H1 (cell line): ENCODE measurements around the gene NGEF. TPM values are rescaled to one million over a fixed set of nuclear protein-coding genes. Genes with fewer than 3 reads are reported as not detected.
"Not testable (repeated sequence)": the region's sequence is repeated elsewhere in the genome, so short reads cannot be mapped to it uniquely, and the experiment has no call there.

ENCODE experiments used
- CTCF ChIA-PET: fragments of 300-600 bp; sonication (Branson Sonifier 250); formaldehyde crosslinking; loops from one replicate; lab custom pipeline; 2021; ENCODE audit not compliant: partially characterized antibody; lab: Charles Lee
- POLR2A ChIA-PET: fragments of 300-600 bp; sonication (Branson Sonifier 250); formaldehyde crosslinking; loops from one replicate; lab custom pipeline; 2021; ENCODE audit warnings: inconsistent platforms; ENCODE audit not compliant: partially characterized antibody; lab: Charles Lee
- DNase-seq, 2 experiments: peaks; one replicate each; pipeline versions ENCODE4 v3.0.0 to v3.0.0-alpha.2; 2010 to 2022; ENCODE audit warnings: low spot score in 2 of 2, low read depth in 1 of 2, mixed read lengths in 1 of 2
- FAIRE-seq: peaks from 2 replicates; lab custom pipeline; 2011; peaks lifted over from hg19 to GRCh38; lab: Jason Lieb, UNC
- H2AFZ ChIP-seq: 2 replicates; pipeline ENCODE4 v1.8.1; 2012; ENCODE audit warnings: low read length, inconsistent platforms
- H2AK5ac ChIP-seq: 2 replicates; pipeline ENCODE4 v1.6.1; 2013; ENCODE audit warnings: low read depth, low read length
- H2BK120ac ChIP-seq: replicated peaks from 2 replicates; pipeline ENCODE3; 2013; ENCODE audit warnings: low read depth, low read length, inconsistent platforms
- H2BK12ac ChIP-seq: 2 replicates; pipeline ENCODE4 v1.6.1; 2013; ENCODE audit warnings: low read depth, low read length
- H2BK15ac ChIP-seq: 2 replicates; pipeline ENCODE4 v1.6.1; 2013; ENCODE audit warnings: low read length
- H2BK20ac ChIP-seq: 2 replicates; pipeline ENCODE4 v1.6.1; 2013; ENCODE audit warnings: low read length
- H2BK5ac ChIP-seq: 2 replicates; pipeline ENCODE4 v1.6.1; 2013; ENCODE audit warnings: low read depth, low read length
- H3K14ac ChIP-seq: 2 replicates; pipeline ENCODE4 v1.6.1; 2013; ENCODE audit warnings: inconsistent platforms; ENCODE audit not compliant: insufficient read length
- H3K18ac ChIP-seq: 2 replicates; pipeline ENCODE4 v1.6.1; 2013; ENCODE audit warnings: low read length; ENCODE audit errors: extremely low read depth
- H3K23ac ChIP-seq: 2 replicates; pipeline ENCODE4 v1.6.1; 2013; ENCODE audit warnings: inconsistent platforms; ENCODE audit not compliant: insufficient read length
- H3K23me2 ChIP-seq: 2 replicates; pipeline ENCODE4 v1.6.1; 2013; ENCODE audit warnings: low read depth, low read length
- H3K27ac ChIP-seq: 2 replicates; pipeline ENCODE4 v1.6.1; 2011; ENCODE audit warnings: low read depth, low read length, inconsistent platforms
- H3K27me3 ChIP-seq, 4 experiments: replicated peaks in 1 of 4; 1 replicate in 1 of 4; 2 replicates in 3 of 4; pipeline versions ENCODE4 v1.6.1 to v1.8.1; 2011 to 2013; ENCODE audit warnings: low read length in 3 of 4, mild to moderate bottlenecking in 3 of 4, inconsistent platforms in 2 of 4, mixed read lengths in 2 of 4, moderate library complexity in 1 of 4; ENCODE audit not compliant: control insufficient read depth in 3 of 4, insufficient read depth in 3 of 4; ENCODE audit errors: extremely low read depth in 1 of 4
- H3K36me3 ChIP-seq, 4 experiments: 2 replicates each; pipeline versions ENCODE4 v1.6.1 to v1.8.1; 2011 to 2013; ENCODE audit warnings: mild to moderate bottlenecking in 4 of 4, low read length in 3 of 4, moderate library complexity in 2 of 4, control low read depth in 1 of 4, inconsistent platforms in 1 of 4; ENCODE audit not compliant: insufficient read depth in 4 of 4, control insufficient read depth in 2 of 4
- H3K4ac ChIP-seq: replicated peaks from 2 replicates; pipeline ENCODE3; 2013; ENCODE audit warnings: low read length, low read depth, mixed read lengths, inconsistent platforms; ENCODE audit not compliant: insufficient read length
- H3K4me1 ChIP-seq, 4 experiments: replicated peaks in 1 of 4; 1 replicate in 1 of 4; 2 replicates in 3 of 4; pipeline versions ENCODE4 v1.6.1 to v1.8.1; 2011 to 2013; ENCODE audit warnings: low read length in 3 of 4, inconsistent platforms in 2 of 4, mixed read lengths in 1 of 4; ENCODE audit not compliant: insufficient read depth in 4 of 4, control insufficient read depth in 3 of 4
- H3K4me2 ChIP-seq, 2 experiments: 2 replicates each; pipeline versions ENCODE4 v1.6.1 to v1.8.1; 2011 to 2013; ENCODE audit warnings: low read depth in 2 of 2, low read length in 2 of 2, control low read depth in 1 of 2, inconsistent platforms in 1 of 2, mild to moderate bottlenecking in 1 of 2; ENCODE audit not compliant: insufficient read depth in 1 of 2
- H3K4me3 ChIP-seq, 4 experiments: fragments of 200-600, 300-600 bp in 1 of 4; sonication (generic), shearing (Covaris generic), sonication (Bioruptor Twin) in 1 of 4; 2 replicates each; pipeline versions ENCODE4 v1.5.1 to v1.8.1; 2011 to 2016; ENCODE audit warnings: low read length in 4 of 4, low read depth in 3 of 4, control low read depth in 2 of 4, inconsistent platforms in 2 of 4, mild to moderate bottlenecking in 2 of 4, mixed read lengths in 1 of 4, moderate library complexity in 1 of 4; ENCODE audit not compliant: insufficient read depth in 2 of 4; ENCODE audit errors: extremely low read depth in 1 of 4
- H3K56ac ChIP-seq: replicated peaks from 2 replicates; pipeline ENCODE3; 2013; ENCODE audit warnings: low read depth, mild to moderate bottlenecking, mixed read lengths, low read length, inconsistent platforms; ENCODE audit not compliant: insufficient read length
- H3K79me1 ChIP-seq: 2 replicates; pipeline ENCODE4 v1.6.1; 2013; ENCODE audit warnings: low read depth, low read length, control low read depth
- H3K79me2 ChIP-seq, 2 experiments: 2 replicates each; pipeline versions ENCODE4 v1.6.1 to v1.8.1; 2012 to 2013; ENCODE audit warnings: low read length in 2 of 2, mild to moderate bottlenecking in 2 of 2, inconsistent platforms in 1 of 2; ENCODE audit not compliant: insufficient read depth in 2 of 2, control insufficient read depth in 1 of 2
- H3K9ac ChIP-seq, 4 experiments: replicated peaks in 1 of 4; 1 replicate in 1 of 4; 2 replicates in 3 of 4; pipeline versions ENCODE4 v1.6.1 to v1.8.1; 2011 to 2013; ENCODE audit warnings: low read depth in 3 of 4, low read length in 3 of 4, control low read depth in 2 of 4, mild to moderate bottlenecking in 2 of 4, moderate library complexity in 2 of 4, inconsistent platforms in 1 of 4; ENCODE audit errors: extremely low read depth in 1 of 4
- H3K9me3 ChIP-seq, 2 experiments: 2 replicates each; pipeline versions ENCODE4 v1.6.1 to v1.8.1; 2012 to 2013; ENCODE audit warnings: mild to moderate bottlenecking in 2 of 2, moderate library complexity in 2 of 2, control low read depth in 1 of 2, inconsistent platforms in 1 of 2, low read depth in 1 of 2, low read length in 1 of 2, mixed read lengths in 1 of 2; ENCODE audit not compliant: insufficient read depth in 2 of 2
- H4K20me1 ChIP-seq, 2 experiments: replicated peaks in 1 of 2; 2 replicates each; pipeline versions ENCODE3 to v1.8.1; 2011 to 2013; ENCODE audit warnings: inconsistent platforms in 2 of 2, low read length in 2 of 2, mild to moderate bottlenecking in 1 of 2; ENCODE audit not compliant: insufficient read depth in 2 of 2, control insufficient read depth in 1 of 2
- H4K5ac ChIP-seq: 2 replicates; pipeline ENCODE4 v1.6.1; 2013; ENCODE audit warnings: low read length, low read depth, mixed read lengths, inconsistent platforms; ENCODE audit not compliant: insufficient read length
- H4K8ac ChIP-seq: 2 replicates; pipeline ENCODE4 v1.8.0; 2013; ENCODE audit warnings: mild to moderate bottlenecking, moderate library complexity, low read length, inconsistent platforms; ENCODE audit not compliant: insufficient read depth; ENCODE audit errors: extremely low read depth
- H4K91ac ChIP-seq: replicated peaks from 2 replicates; pipeline ENCODE3; 2013; ENCODE audit warnings: low read length, mixed read lengths, inconsistent platforms; ENCODE audit not compliant: insufficient read length
- WGBS, 2 experiments: shearing (Covaris generic) in 1 of 2; methylation state at CpG; one replicate each; pipeline versions ENCODE4 v1.1.6 to v1.1.7; 2013 to 2015; ENCODE audit warnings: low lambda C conversion rate in 2 of 2, mixed read lengths in 2 of 2, inconsistent platforms in 1 of 2, low coverage in 1 of 2, missing lambda C conversion rate in 1 of 2; ENCODE audit not compliant: insufficient replicate concordance in 2 of 2, insufficient coverage in 1 of 2, insufficient read length in 1 of 2; ENCODE audit errors: extremely low coverage in 1 of 2, missing lambda C conversion rate in 1 of 2; 5-methylcytosine and 5-hydroxymethylcytosine counted together
- polyA plus RNA-seq, 7 experiments: library from polyadenylated mRNA; depleted of rRNA in 3 of 7; stranded (reverse) in 5 of 7; unstranded in 2 of 7; fragments of >200 nt in 5 of 7; fragments of 200-250 nt in 2 of 7; gene quantifications; 1 replicate in 5 of 7; 2 replicates in 1 of 7; 4 replicates in 1 of 7; pipeline versions ENCODE4 v1.2.1 to v1.2.3, GENCODE V29; 2011 to 2013; ENCODE audit warnings: missing spikeins in 2 of 7, mixed read lengths in 2 of 7
- total RNA-seq: library from RNA; stranded (reverse); fragmentation: NEBNext Ultra II Directional; extraction: Animal tissue kit (Norgen Biotek cat#: 25700); gene quantifications from 2 replicates; pipeline ENCODE4 v1.2.1, GENCODE V29; 2021

Gene NGEF
- total and polyA plus RNA-seq, 2 of the 8 experiments (the other 6 are each of a cell fraction or from before 2014, with no cell fraction given), result 2.7 to 3.2 TPM

- H4K91ac ChIP-seq, H3K4me1 ChIP-seq, H3K79me1 ChIP-seq, DNase-seq, H3K27ac ChIP-seq, FAIRE-seq, H3K4me2 ChIP-seq, H3K4me3 ChIP-seq, H3K14ac ChIP-seq, H4K8ac ChIP-seq, H3K4ac ChIP-seq, H2BK120ac ChIP-seq, H3K56ac ChIP-seq, CTCF ChIA-PET, H3K23me2 ChIP-seq, H2BK5ac ChIP-seq, H2BK20ac ChIP-seq, H3K18ac ChIP-seq, H2AFZ ChIP-seq, H4K20me1 ChIP-seq, H3K79me2 ChIP-seq, H3K9ac ChIP-seq, H3K27me3 ChIP-seq, H3K36me3 ChIP-seq, H4K5ac ChIP-seq, POLR2A ChIA-PET, H2BK15ac ChIP-seq, H2AK5ac ChIP-seq, H3K23ac ChIP-seq, H2BK12ac ChIP-seq: not testable (repeated sequence)
- WGBS, 2 experiments, result 78% methylated on average over 7 of the region's 10 CpGs; no CpG with 5 or more reads in 1 of the 2 experiments
- peaks cover 9 to 19% of the 10 kb centered on the region in 2 experiments for H3K9me3 ChIP-seq
Observed at GRCh38 chr2:232906867-232907717, 106.0 kb downstream of the NGEF start.
